ENCODE data around the gene TRPM2. TPM values are rescaled to one million over a fixed set of nuclear protein-coding genes. Genes with fewer than 3 reads are reported as not detected.

Gene TRPM2
- total and polyA plus RNA-seq, 2 of the 8 experiments (the other 6 are each of a cell fraction or from before 2014, with no cell fraction given), result 0.27 to 0.28 TPM

DNA sequence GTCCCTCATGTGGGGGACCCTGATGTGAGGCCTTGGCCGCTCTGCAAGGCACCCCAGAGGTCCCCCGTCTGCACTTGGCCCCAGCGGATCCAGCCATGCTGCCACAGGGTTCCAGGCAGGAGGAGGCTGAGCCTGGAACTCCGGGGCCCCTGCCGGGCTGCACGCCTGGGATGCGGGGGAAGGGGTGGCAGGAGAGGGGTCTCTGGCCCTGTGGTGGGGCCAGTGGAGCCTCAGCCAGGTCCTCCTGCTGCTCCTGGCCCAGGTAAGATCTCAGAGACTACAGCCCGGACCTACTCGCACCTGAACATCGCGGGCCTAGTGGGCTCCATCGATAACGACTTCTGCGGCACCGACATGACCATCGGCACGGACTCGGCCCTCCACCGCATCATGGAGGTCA lies 40.7 kb upstream of the TRPM2 start:
- Histone ChIP-seq H3K4me1 (replicated peaks in 1 of 4; ENCODE audit: control insufficient read depth in 3 of 4, insufficient read depth in 4 of 4, low read length in 3 of 4) (no peaks in the 10 kb centered on the region), H2BK120ac (replicated peaks; ENCODE audit: low read depth, low read length) (no peak overlapping the region), H4K91ac (replicated peaks; ENCODE audit: insufficient read length, low read length) (no peak overlapping the region), H2BK20ac (ENCODE audit: low read length) (no peak overlapping the region), H3K23me2 (ENCODE audit: low read depth, low read length) (no peaks in the 10 kb centered on the region), H3K27me3 (replicated peaks in 1 of 4; ENCODE audit: control insufficient read depth in 3 of 4, extremely low read depth in 1 of 4, insufficient read depth in 3 of 4, low read length in 3 of 4) (no peaks in the 10 kb centered on the region), H3K4ac (replicated peaks; ENCODE audit: insufficient read length, low read depth, low read length) (no peak overlapping the region), H3K4me3 (ENCODE audit: extremely low read depth in 1 of 4, insufficient read depth in 2 of 4, low read depth in 3 of 4, low read length in 4 of 4) (no peak overlapping the region), H3K23ac (ENCODE audit: insufficient read length) (no peak overlapping the region), H3K4me2 (ENCODE audit: insufficient read depth in 1 of 2, low read depth in 2 of 2, low read length in 2 of 2) (no peak overlapping the region), H2BK15ac (ENCODE audit: low read length) (no peak overlapping the region), H2BK12ac (ENCODE audit: low read depth, low read length) (no peak overlapping the region), H3K36me3 (ENCODE audit: control insufficient read depth in 2 of 4, insufficient read depth in 4 of 4, low read length in 3 of 4) (peaks cover 0 to 23% (median 11%) of the 10 kb centered on the region in 4 experiments; a peak in 5 of 8 replicates), H3K79me2 (ENCODE audit: control insufficient read depth in 1 of 2, insufficient read depth in 2 of 2, low read length in 2 of 2) (no peaks in the 10 kb centered on the region), H3K9me3 (ENCODE audit: insufficient read depth in 2 of 2, low read depth in 1 of 2, low read length in 1 of 2) (no peaks in the 10 kb centered on the region), H3K14ac (ENCODE audit: insufficient read length) (no peak overlapping the region), H3K18ac (ENCODE audit: extremely low read depth, low read length) (no peak overlapping the region), H2AFZ (ENCODE audit: low read length) (no peak overlapping the region), H3K79me1 (ENCODE audit: low read depth, low read length) (no peaks in the 10 kb centered on the region; the same call in 1 of the 2 replicates), H4K8ac (ENCODE audit: extremely low read depth, insufficient read depth, low read length) (0 out of 2 replicates have a peak overlapping the region, but pooled peaks have one; percentile 25), H2BK5ac (ENCODE audit: low read depth, low read length) (no peak overlapping the region; the same call in 1 of the 2 replicates), H3K9ac (replicated peaks in 1 of 4; ENCODE audit: extremely low read depth in 1 of 4, low read depth in 3 of 4, low read length in 3 of 4) (no peak overlapping the region), H4K20me1 (replicated peaks in 1 of 2; ENCODE audit: control insufficient read depth in 1 of 2, insufficient read depth in 2 of 2, low read length in 2 of 2) (peaks cover 0 to 11% of the 10 kb centered on the region in 2 experiments), H3K27ac (ENCODE audit: low read depth, low read length) (no peak overlapping the region), H2AK5ac (ENCODE audit: low read depth, low read length) (no peak overlapping the region), H3K56ac (replicated peaks; ENCODE audit: insufficient read length, low read depth, low read length) (no peak overlapping the region), H4K5ac (ENCODE audit: insufficient read length, low read depth, low read length) (no peak overlapping the region)
- FAIRE-seq, result no peak
- ChIA-PET POLR2A (ENCODE audit: partially characterized antibody) (interaction anchor here (0.9 kb wide), 1 partner anchor 18 kb away, joined by 3 read pairs; no protein-coding TSS in a partner anchor), CTCF (ENCODE audit: partially characterized antibody) (interaction anchor here (1.0 kb wide), 2 partner anchors 11 to 15 kb away, joined by 3 read pairs; no protein-coding TSS in a partner anchor)
- 98% methylated on average over 15 of the region's 19 CpGs; no CpG with 5 or more reads in 1 of the 2 experiments for WGBS, 2 experiments (ENCODE audit: extremely low coverage in 1 of 2, insufficient coverage in 1 of 2, insufficient read length in 1 of 2, insufficient replicate concordance in 2 of 2, low coverage in 1 of 2, low lambda C conversion rate in 2 of 2, missing lambda C conversion rate in 1 of 2)
- TF ChIP-seq, protein P1, sequence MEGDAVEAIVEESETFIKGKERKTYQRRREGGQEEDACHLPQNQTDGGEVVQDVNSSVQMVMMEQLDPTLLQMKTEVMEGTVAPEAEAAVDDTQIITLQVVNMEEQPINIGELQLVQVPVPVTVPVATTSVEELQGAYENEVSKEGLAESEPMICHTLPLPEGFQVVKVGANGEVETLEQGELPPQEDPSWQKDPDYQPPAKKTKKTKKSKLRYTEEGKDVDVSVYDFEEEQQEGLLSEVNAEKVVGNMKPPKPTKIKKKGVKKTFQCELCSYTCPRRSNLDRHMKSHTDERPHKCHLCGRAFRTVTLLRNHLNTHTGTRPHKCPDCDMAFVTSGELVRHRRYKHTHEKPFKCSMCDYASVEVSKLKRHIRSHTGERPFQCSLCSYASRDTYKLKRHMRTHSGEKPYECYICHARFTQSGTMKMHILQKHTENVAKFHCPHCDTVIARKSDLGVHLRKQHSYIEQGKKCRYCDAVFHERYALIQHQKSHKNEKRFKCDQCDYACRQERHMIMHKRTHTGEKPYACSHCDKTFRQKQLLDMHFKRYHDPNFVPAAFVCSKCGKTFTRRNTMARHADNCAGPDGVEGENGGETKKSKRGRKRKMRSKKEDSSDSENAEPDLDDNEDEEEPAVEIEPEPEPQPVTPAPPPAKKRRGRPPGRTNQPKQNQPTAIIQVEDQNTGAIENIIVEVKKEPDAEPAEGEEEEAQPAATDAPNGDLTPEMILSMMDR (IDR thresholded peaks at IDR 0.05; ENCODE audit: control extremely low read depth in 1 of 3, insufficient read depth in 1 of 3, low read depth in 1 of 3, low read length in 3 of 3), result no peak
- TF ChIP-seq GTF2F1 (IDR thresholded peaks at IDR 0.05; ENCODE audit: borderline replicate concordance, low read depth, low read length) (no peak), YY1 (IDR thresholded peaks at IDR 0.05; ENCODE audit: low read depth, low read length) (no peak), BCL11A (IDR thresholded peaks at IDR 0.05; ENCODE audit: low read depth in 2 of 2, low read length in 2 of 2) (no peak), BACH1 (IDR thresholded peaks at IDR 0.05; ENCODE audit: low read length) (no peak), SRF (IDR thresholded peaks at IDR 0.05; ENCODE audit: low read depth, low read length) (no peak), TCF12 (IDR thresholded peaks at IDR 0.05; ENCODE audit: low read depth, low read length) (no peak), CBX8 (IDR thresholded peaks at IDR 0.05; ENCODE audit: borderline replicate concordance, low read depth, low read length) (no peak), SAP30 (IDR thresholded peaks at IDR 0.05; ENCODE audit: insufficient read depth, insufficient replicate concordance, low read length) (no peak), EP300 (IDR thresholded peaks at IDR 0.05; ENCODE audit: borderline replicate concordance in 1 of 2, low read depth in 2 of 2, low read length in 2 of 2) (no peak)
- DNase-seq (ENCODE audit: low read depth in 1 of 2, low spot score in 2 of 2), result no peak

Data from H1 (cell line).